Measurements from ENCODE around the gene MYO9B. TPM values are rescaled to one million over a fixed set of nuclear protein-coding genes. Genes with fewer than 3 reads are reported as not detected.

Gene MYO9B
- total and polyA plus RNA-seq, 4 donors = 44.3 to 121 (median 97.2) TPM

DNA sequence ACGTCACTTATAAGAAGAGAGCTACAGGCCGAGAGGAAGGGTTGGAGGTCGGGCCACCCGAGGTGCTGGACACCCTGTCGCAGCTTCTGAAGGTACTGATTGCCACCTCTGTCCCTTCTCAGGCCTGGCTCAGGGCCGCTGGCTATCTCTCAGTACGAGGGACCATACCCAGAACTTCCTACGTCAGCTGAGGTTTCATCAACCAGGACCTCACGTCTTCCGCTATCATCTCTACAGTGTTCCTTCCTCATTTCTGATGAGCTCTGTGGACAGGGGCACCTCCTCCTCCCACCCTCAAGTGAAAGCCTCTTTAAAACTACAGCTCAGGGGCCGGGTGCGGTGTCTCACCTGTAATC is 81.3 kb downstream of the MYO9B start:
- no peaks in the 10 kb centered on the region for H3K27me3 ChIP-seq (ENCODE audit: control insufficient read depth in 3 of 3, insufficient read depth in 3 of 3, low read length in 2 of 3)
- H3K4me1 ChIP-seq (ENCODE audit: control insufficient read depth in 5 of 5, insufficient read depth in 5 of 5, low read length in 5 of 5) = no peaks in the 10 kb centered on the region
- H3K36me3 ChIP-seq (ENCODE audit: control insufficient read depth in 4 of 4, insufficient read depth in 4 of 4, low read length in 4 of 4) = peaks cover 24 to 54% (median 26%) of the 10 kb centered on the region in 4 donors
- 62 to 83% methylated on average over 12 of the region's 12 CpGs for WGBS, 2 donors
- DNase-seq (no peak), ATAC-seq (ENCODE audit: insufficient read depth, low FRiP score) (no peak)
- TF ChIP-seq CTCF (IDR thresholded peaks at IDR 0.05; ENCODE audit: control extremely low read depth, extremely low read depth) = no peak
- H3K27ac ChIP-seq (ENCODE audit: low read depth in 1 of 2, low read length in 1 of 2) = peak overlapping the region in 1 of 2 donors; percentile 63
- H3K9me3 ChIP-seq (ENCODE audit: control insufficient read depth in 4 of 4, insufficient read depth in 3 of 4, low read length in 3 of 4) = peaks cover 0 to 2% (median 0%) of the 10 kb centered on the region in 4 donors
- H3K4me3 ChIP-seq = no peak overlapping the region
- H3K9ac ChIP-seq (ENCODE audit: insufficient read depth in 1 of 2, low read length in 2 of 2) = no peak overlapping the region

GRCh38 chr19:17158584-17158983 is 83.0 kb downstream of the MYO9B start:
- Histone ChIP-seq H3K27ac (ENCODE audit: low read depth in 1 of 2, low read length in 1 of 2) (no peak overlapping the region), H3K36me3 (ENCODE audit: control insufficient read depth in 4 of 4, insufficient read depth in 4 of 4, low read length in 4 of 4) (peaks cover 32 to 63% (median 38%) of the 10 kb centered on the region in 4 donors), H3K9ac (ENCODE audit: insufficient read depth in 1 of 2, low read length in 2 of 2) (no peak overlapping the region), H3K27me3 (ENCODE audit: control insufficient read depth in 3 of 3, insufficient read depth in 3 of 3, low read length in 2 of 3) (no peaks in the 10 kb centered on the region), H3K4me1 (ENCODE audit: control insufficient read depth in 5 of 5, insufficient read depth in 5 of 5, low read length in 5 of 5) (no peaks in the 10 kb centered on the region), H3K9me3 (ENCODE audit: control insufficient read depth in 4 of 4, insufficient read depth in 3 of 4, low read length in 3 of 4) (peaks cover 0 to 4% (median under 1%) of the 10 kb centered on the region in 4 donors), H3K4me3 (no peak overlapping the region)
- 88 to 97% methylated on average over 15 of the region's 15 CpGs for WGBS, 2 donors
- TF ChIP-seq CTCF (IDR thresholded peaks at IDR 0.05; ENCODE audit: control extremely low read depth, extremely low read depth) = no peak
- DNase-seq (no peak), ATAC-seq (ENCODE audit: insufficient read depth, low FRiP score) (no peak)

- H3K9ac ChIP-seq (ENCODE audit: insufficient read depth in 1 of 2, low read length in 2 of 2) = no peak overlapping the region
- no peaks in the 10 kb centered on the region for H3K4me1 ChIP-seq (ENCODE audit: control insufficient read depth in 5 of 5, insufficient read depth in 5 of 5, low read length in 5 of 5)
- no peak for DNase-seq
- 84 to 89% methylated on average over 9 of the region's 9 CpGs for WGBS, 2 donors
- H3K27ac ChIP-seq (ENCODE audit: low read depth in 1 of 2, low read length in 1 of 2) = no peak overlapping the region
- no peak overlapping the region for H3K4me3 ChIP-seq
- H3K27me3 ChIP-seq (ENCODE audit: control insufficient read depth in 3 of 3, insufficient read depth in 3 of 3, low read length in 2 of 3) = no peaks in the 10 kb centered on the region
- H3K36me3 ChIP-seq (ENCODE audit: control insufficient read depth in 4 of 4, insufficient read depth in 4 of 4, low read length in 4 of 4) = peaks cover 35 to 63% (median 40%) of the 10 kb centered on the region in 4 donors
- TF ChIP-seq CTCF (IDR thresholded peaks at IDR 0.05; ENCODE audit: control extremely low read depth, extremely low read depth) = no peak
- H3K9me3 ChIP-seq (ENCODE audit: control insufficient read depth in 4 of 4, insufficient read depth in 3 of 4, low read length in 3 of 4) = peaks cover 0 to 4% (median 1%) of the 10 kb centered on the region in 4 donors
- no peak for ATAC-seq (ENCODE audit: insufficient read depth, low FRiP score)
Observed at GRCh38 chr19:17159466-17160393, 84.2 kb downstream of the MYO9B start.
